Hepatocyte (in vitro differentiated cells): ENCODE measurements around the gene ALDH1B1. TPM values are rescaled to one million over a fixed set of nuclear protein-coding genes. Genes with fewer than 3 reads are reported as not detected.

Source experiments
- DNase-seq: peaks from one replicate; pipeline ENCODE4 v3.0.0-alpha.2; 2016; ENCODE audit warnings: low spot score
- H2AFZ ChIP-seq: fragments of 200-600 bp; sonication (generic); 2 replicates; pipeline ENCODE4 v1.6.0; 2016; ENCODE audit warnings: antibody characterized with exemption, mild to moderate bottlenecking
- H3K27ac ChIP-seq: fragments of 200-600 bp; sonication (generic); 2 replicates; pipeline ENCODE4 v1.5.1; 2016; ENCODE audit warnings: mild to moderate bottlenecking
- H3K27me3 ChIP-seq: fragments of 200-600 bp; sonication (generic); 2 replicates; pipeline ENCODE4 v1.6.1; 2016
- H3K36me3 ChIP-seq: fragments of 200-600 bp; sonication (generic); replicated peaks from 2 replicates; pipeline ENCODE4 v1.5.1; 2016; ENCODE audit warnings: low read depth; ENCODE audit not compliant: insufficient read depth
- H3K4me1 ChIP-seq: fragments of 200-600 bp; sonication (generic); 2 replicates; pipeline ENCODE4 v1.5.1; 2016; ENCODE audit warnings: mild to moderate bottlenecking, moderate library complexity; ENCODE audit not compliant: insufficient read depth
- H3K4me2 ChIP-seq: fragments of 200-600 bp; sonication (generic); 2 replicates; pipeline ENCODE4 v1.6.0; 2016
- H3K4me3 ChIP-seq: fragments of 200-600 bp; sonication (generic); 2 replicates; pipeline ENCODE4 v1.5.1; 2016; ENCODE audit warnings: mild to moderate bottlenecking
- H3K79me2 ChIP-seq: fragments of 200-600 bp; sonication (generic); 2 replicates; pipeline ENCODE4 v1.6.0; 2017; ENCODE audit warnings: mild to moderate bottlenecking
- H3K9me2 ChIP-seq: fragments of 200-600 bp; sonication (generic); replicated peaks from 2 replicates; pipeline ENCODE4 v1.6.0; 2017; ENCODE audit warnings: mild to moderate bottlenecking; ENCODE audit not compliant: insufficient read depth
- H3K9me3 ChIP-seq: fragments of 200-600 bp; sonication (generic); 2 replicates; pipeline ENCODE4 v1.5.1; 2016; ENCODE audit warnings: low read depth, mild to moderate bottlenecking
- H4K20me1 ChIP-seq: fragments of 200-600 bp; sonication (generic); 2 replicates; pipeline ENCODE4 v1.6.0; 2016; ENCODE audit warnings: mild to moderate bottlenecking; ENCODE audit not compliant: insufficient read depth, poor library complexity, severe bottlenecking
- EZH2 ChIP-seq: fragments of 200-600 bp; sonication (generic); IDR thresholded peaks from 2 replicates; pipeline ENCODE4 v1.6.1; 2016; ENCODE audit warnings: antibody characterized with exemption, mild to moderate bottlenecking, borderline replicate concordance
- EZH2phosphoT487 ChIP-seq: fragments of 200-600 bp; sonication (generic); IDR thresholded peaks from one replicate; pipeline ENCODE4 v1.6.1; 2018; ENCODE audit warnings: antibody characterized with exemption, mild to moderate bottlenecking, low read depth, moderate library complexity; ENCODE audit not compliant: unreplicated experiment, severe bottlenecking
- WGBS: methylation state at CpG from one replicate; pipeline ENCODE4 v1.1.6; 2016; ENCODE audit warnings: low lambda C conversion rate; ENCODE audit errors: missing lambda C conversion rate; 5-methylcytosine and 5-hydroxymethylcytosine counted together
- polyA plus RNA-seq: library from polyadenylated mRNA; unstranded; fragments of >200 nt; fragmentation: Nextera tagmentation; extraction: Ambion mirVana; gene quantifications from 2 replicates; pipeline ENCODE4 v1.2.1, GENCODE V29; 2016
- total RNA-seq: library from RNA; depleted of rRNA; stranded (reverse); fragments of >200 nt; gene quantifications from 2 replicates; pipeline ENCODE4 v1.2.3, GENCODE V29; 2014
- TF ChIP-seq, protein P1 (sequence below): fragments of 200-600 bp; sonication (generic); IDR thresholded peaks from 2 replicates; pipeline ENCODE4 v1.5.1; 2016; ENCODE audit warnings: antibody characterized with exemption, mild to moderate bottlenecking; ENCODE audit not compliant: poor library complexity

The ALDH1B1 gene
- total and polyA plus RNA-seq, 2 experiments from 2014 or later, result 30.9 to 45.8 TPM

DNA sequence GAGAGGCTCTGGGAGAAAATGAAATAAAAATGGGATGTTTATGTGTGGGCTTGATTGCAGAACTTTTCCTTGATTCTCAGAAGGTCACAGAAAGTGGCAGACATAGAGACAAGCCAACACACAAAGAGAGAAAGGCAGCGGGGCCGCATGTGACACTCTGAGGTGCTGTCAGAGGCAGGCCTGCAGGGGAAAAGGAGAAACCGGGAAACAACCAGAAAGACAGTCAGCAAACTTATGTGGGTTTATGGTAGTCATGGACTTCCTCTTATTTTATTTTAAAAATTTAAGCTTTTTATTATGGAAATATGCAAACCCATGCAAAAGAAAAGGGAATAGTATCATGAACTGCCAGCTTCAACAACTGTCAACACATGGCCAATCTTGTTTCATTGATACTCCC, 48.0 kb downstream of the ALDH1B1 start:
- Histone ChIP-seq H3K79me2 (no peaks in the 10 kb centered on the region), H3K4me3 (no peak overlapping the region), H3K4me1 (peaks cover 30% of the 10 kb centered on the region), H3K9me2 (no peaks in the 10 kb centered on the region), H3K4me2 (no peak overlapping the region), H3K9me3 (no peaks in the 10 kb centered on the region), H3K27me3 (no peaks in the 10 kb centered on the region), H3K36me3 (no peaks in the 10 kb centered on the region), H3K27ac (no peak overlapping the region), H4K20me1 (no peaks in the 10 kb centered on the region), H2AFZ (no peak overlapping the region)
- WGBS, result 86% methylated on average over 3 of the region's 3 CpGs
- TF ChIP-seq EZH2phosphoT487 (no peak), EZH2 (no peak)
- TF ChIP-seq, protein P1, sequence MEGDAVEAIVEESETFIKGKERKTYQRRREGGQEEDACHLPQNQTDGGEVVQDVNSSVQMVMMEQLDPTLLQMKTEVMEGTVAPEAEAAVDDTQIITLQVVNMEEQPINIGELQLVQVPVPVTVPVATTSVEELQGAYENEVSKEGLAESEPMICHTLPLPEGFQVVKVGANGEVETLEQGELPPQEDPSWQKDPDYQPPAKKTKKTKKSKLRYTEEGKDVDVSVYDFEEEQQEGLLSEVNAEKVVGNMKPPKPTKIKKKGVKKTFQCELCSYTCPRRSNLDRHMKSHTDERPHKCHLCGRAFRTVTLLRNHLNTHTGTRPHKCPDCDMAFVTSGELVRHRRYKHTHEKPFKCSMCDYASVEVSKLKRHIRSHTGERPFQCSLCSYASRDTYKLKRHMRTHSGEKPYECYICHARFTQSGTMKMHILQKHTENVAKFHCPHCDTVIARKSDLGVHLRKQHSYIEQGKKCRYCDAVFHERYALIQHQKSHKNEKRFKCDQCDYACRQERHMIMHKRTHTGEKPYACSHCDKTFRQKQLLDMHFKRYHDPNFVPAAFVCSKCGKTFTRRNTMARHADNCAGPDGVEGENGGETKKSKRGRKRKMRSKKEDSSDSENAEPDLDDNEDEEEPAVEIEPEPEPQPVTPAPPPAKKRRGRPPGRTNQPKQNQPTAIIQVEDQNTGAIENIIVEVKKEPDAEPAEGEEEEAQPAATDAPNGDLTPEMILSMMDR, result no peak
- DNase-seq, result no peak

DNA sequence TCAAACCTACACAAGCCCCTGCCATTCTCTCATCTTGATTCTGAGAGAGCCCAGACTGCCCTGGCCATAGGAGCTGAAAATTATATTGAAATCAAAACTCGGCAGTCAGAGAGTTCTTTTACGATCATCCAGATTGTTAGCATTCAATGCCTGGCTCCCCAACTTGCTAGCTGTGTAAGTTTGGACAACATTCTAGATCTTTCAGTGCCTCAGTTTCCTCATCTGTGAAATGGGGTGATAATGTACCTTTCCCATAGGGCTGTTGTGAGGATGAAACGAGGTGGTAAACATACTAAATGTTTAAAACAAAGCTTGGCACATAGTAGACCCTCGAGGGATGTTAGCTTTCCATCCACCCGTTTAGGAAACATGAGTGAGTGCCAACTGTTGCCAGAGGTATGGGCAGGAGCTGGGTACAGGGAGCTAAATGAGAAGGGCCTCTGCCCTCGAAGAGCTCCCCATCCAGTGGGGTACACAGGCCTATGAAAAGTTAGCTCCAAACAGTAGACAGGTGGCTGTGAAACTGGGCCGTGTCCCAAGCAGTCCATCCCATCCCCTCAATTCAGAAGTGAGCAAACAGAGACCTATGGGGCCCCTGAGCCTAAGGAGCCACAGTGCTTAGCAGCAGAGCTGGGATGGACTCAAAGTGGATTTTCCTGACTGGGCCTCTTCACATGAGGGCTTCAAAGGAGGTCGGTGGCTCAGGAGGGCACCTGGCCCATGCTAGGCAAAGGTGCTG, 49.0 kb downstream of the ALDH1B1 start:
- Histone ChIP-seq H3K27ac (no peak overlapping the region), H3K4me2 (no peak overlapping the region), H3K79me2 (no peaks in the 10 kb centered on the region), H4K20me1 (no peaks in the 10 kb centered on the region), H3K4me1 (peaks cover 30% of the 10 kb centered on the region), H3K4me3 (no peak overlapping the region), H3K27me3 (no peaks in the 10 kb centered on the region), H3K36me3 (no peaks in the 10 kb centered on the region), H3K9me3 (no peaks in the 10 kb centered on the region), H2AFZ (no peak overlapping the region), H3K9me2 (no peaks in the 10 kb centered on the region)
- TF ChIP-seq, protein P1, result no peak
- no peak for TF ChIP-seq EZH2phosphoT487
- no peak for TF ChIP-seq EZH2
- WGBS, result 84% methylated on average over 8 of the region's 8 CpGs
- DNase-seq, result no peak

DNA sequence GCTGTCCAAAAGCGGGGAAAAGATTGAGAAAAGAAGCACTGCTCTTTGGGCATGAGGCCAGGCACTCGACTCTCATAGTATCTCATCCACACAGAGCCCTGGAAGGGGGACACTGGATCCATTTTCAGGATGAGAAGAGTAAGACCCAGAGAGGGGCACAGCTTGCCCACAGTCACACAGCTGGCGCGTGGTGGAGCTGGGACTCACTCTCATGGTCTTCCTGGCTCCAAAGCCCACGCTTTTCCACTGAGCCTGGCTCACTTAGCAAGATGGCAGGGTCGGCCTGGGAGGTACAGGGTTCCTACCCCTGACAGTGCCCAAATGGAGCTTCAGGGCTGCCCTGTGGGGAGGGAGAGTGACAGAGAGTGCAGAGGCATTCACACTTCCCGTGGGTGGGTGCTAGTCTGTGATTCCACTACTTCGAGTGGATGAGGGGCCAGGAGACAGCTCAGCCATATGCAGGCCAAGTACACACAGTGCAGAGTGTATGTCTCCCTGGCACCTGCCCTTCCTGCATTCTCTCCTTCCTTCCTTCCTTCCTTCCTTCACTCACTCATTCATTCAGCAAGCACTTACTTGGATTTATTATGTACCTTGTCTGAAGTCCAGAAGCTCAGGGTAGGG, 50.1 kb downstream of the ALDH1B1 start:
- Histone ChIP-seq H3K27me3 (no peaks in the 10 kb centered on the region), H3K9me3 (no peaks in the 10 kb centered on the region), H3K4me2 (peak overlapping the region; percentile 38)

DNA sequence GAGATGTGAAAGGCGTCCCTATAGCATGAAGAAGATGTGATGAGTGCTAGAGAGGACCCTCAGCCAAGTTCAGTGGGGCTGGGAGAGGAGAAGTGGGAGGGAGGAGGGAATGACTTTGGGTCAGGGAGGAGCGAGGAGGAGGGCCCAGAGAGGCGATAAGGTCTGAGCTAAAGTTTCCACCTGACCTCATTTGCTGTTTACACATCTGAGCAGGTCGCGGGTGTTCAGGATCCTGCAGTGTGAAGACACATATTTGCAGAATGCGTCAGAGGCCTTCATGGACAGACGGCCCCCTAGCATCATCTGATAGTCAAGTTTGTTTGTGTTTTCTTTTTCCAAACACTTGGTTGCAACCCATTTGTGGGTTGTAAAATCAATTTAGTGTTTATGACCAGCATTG, 50.7 kb downstream of the ALDH1B1 start:
- TF ChIP-seq EZH2 (no peak), EZH2phosphoT487 (no peak)
- TF ChIP-seq, protein P1, result no peak
- 43% methylated on average over 7 of the region's 7 CpGs for WGBS
- peak overlapping the region; percentile 38 for H3K4me2 ChIP-seq

More for the DNA sequence above, 50.1 kb downstream of the ALDH1B1 start:
- no peaks in the 10 kb centered on the region for H3K9me2 ChIP-seq
- peaks cover 22% of the 10 kb centered on the region for H3K4me1 ChIP-seq
- TF ChIP-seq EZH2, result no peak
- H3K27ac ChIP-seq, result peak overlapping the region; percentile 92
- 83% methylated on average over 8 of the region's 8 CpGs for WGBS
- peak overlapping the region; percentile 16 for H2AFZ ChIP-seq
- no peak overlapping the region for H3K4me3 ChIP-seq
- H3K36me3 ChIP-seq, result no peaks in the 10 kb centered on the region
- no peaks in the 10 kb centered on the region for H4K20me1 ChIP-seq
- no peaks in the 10 kb centered on the region for H3K79me2 ChIP-seq
- DNase-seq, result no peak

More for the DNA sequence above, 50.7 kb downstream of the ALDH1B1 start:
- no peaks in the 10 kb centered on the region for H3K9me2 ChIP-seq
- no peaks in the 10 kb centered on the region for H3K36me3 ChIP-seq
- H2AFZ ChIP-seq, result peak overlapping the region; percentile 16
- H3K4me3 ChIP-seq, result no peak overlapping the region
- DNase-seq, result peak; percentile 84
- no peaks in the 10 kb centered on the region for H3K27me3 ChIP-seq
- H3K9me3 ChIP-seq, result no peaks in the 10 kb centered on the region
- H3K4me1 ChIP-seq, result peaks cover 16% of the 10 kb centered on the region
- no peaks in the 10 kb centered on the region for H3K79me2 ChIP-seq
- H3K27ac ChIP-seq, result peak overlapping the region; percentile 92
- H4K20me1 ChIP-seq, result no peaks in the 10 kb centered on the region
